HCT116 (cell line): ENCODE results near the gene ASB3.

Experiments used
- CTCF ChIP-seq, 3 experiments: fragments of 200-600 bp in 1 of 3; sonication (generic) in 1 of 3; IDR thresholded peaks in 2 of 3; conservative IDR thresholded peaks in 1 of 3; 2 replicates each; pipeline ENCODE4 v1.5.1; 2012 to 2017; ENCODE audit warnings: low read depth in 2 of 3, low read length in 2 of 3, antibody characterized with exemption in 1 of 3, borderline replicate concordance in 1 of 3, control low read depth in 1 of 3, mild to moderate bottlenecking in 1 of 3, mixed read lengths in 1 of 3, mixed run types in 1 of 3, moderate library complexity in 1 of 3; ENCODE audit not compliant: insufficient read depth in 1 of 3
- EGR1 ChIP-seq: IDR thresholded peaks from 2 replicates; pipeline ENCODE4 v1.6.1; 2012; ENCODE audit warnings: low read depth
- EZH2phosphoT487 ChIP-seq: fragments of 200-600 bp; IDR thresholded peaks from 2 replicates; pipeline ENCODE4 v1.6.1; 2018; ENCODE audit warnings: antibody characterized with exemption, borderline replicate concordance
- POLR2A ChIP-seq: IDR thresholded peaks from 2 replicates; pipeline ENCODE4 v1.7.0; 2011; ENCODE audit warnings: borderline replicate concordance; ENCODE audit not compliant: insufficient read depth, insufficient read length; ENCODE audit errors: extremely low read depth
- POLR2AphosphoS5 ChIP-seq: IDR thresholded peaks from 2 replicates; pipeline ENCODE4 v1.6.1; 2011; ENCODE audit warnings: mild to moderate bottlenecking, low read depth, low read length, moderate library complexity
- RAD21 ChIP-seq: IDR thresholded peaks from 2 replicates; pipeline ENCODE4 v1.6.1; 2012; ENCODE audit warnings: low read depth, mild to moderate bottlenecking
- SP1 ChIP-seq: IDR thresholded peaks from 2 replicates; pipeline ENCODE4 v1.6.1; 2012; ENCODE audit warnings: low read depth
- YY1 ChIP-seq: IDR thresholded peaks from 2 replicates; pipeline ENCODE4 v1.6.1; 2011; ENCODE audit warnings: low read length, low read depth, moderate library complexity, mild to moderate bottlenecking; ENCODE audit not compliant: insufficient replicate concordance; ENCODE audit errors: extremely low read depth
- ZNF274 ChIP-seq: fragments of 200-500 bp; sonication (Bioruptor generic); IDR thresholded peaks from 2 replicates; pipeline ENCODE4 v1.6.1; 2014; ENCODE audit warnings: mild to moderate bottlenecking, low read depth, low read length, inconsistent platforms

- TF ChIP-seq POLR2A (no peak), RAD21 (no peak), CTCF (IDR thresholded peaks at IDR 0.05 in 2 of 3, conservative IDR thresholded peaks at IDR 0.05 in 1 of 3; ENCODE audit: borderline replicate concordance in 1 of 3, insufficient read depth in 1 of 3, low read depth in 2 of 3, low read length in 2 of 3) (no peak), EZH2phosphoT487 (no peak), ZNF274 (no peak), POLR2AphosphoS5 (no peak), EGR1 (no peak), SP1 (no peak), YY1 (no peak)
These were observed 62.2 kb downstream of the ASB3 start for GRCh38 chr2:53724536-53724935.
